ENCODE measurements around the gene CCL25. TPM values are rescaled to one million over a fixed set of nuclear protein-coding genes. Genes with fewer than 3 reads are reported as not detected.

The CCL25 gene
- total and polyA plus RNA-seq, 2 of the 4 experiments (the other 2 are of a cell fraction), result not detected

DNA sequence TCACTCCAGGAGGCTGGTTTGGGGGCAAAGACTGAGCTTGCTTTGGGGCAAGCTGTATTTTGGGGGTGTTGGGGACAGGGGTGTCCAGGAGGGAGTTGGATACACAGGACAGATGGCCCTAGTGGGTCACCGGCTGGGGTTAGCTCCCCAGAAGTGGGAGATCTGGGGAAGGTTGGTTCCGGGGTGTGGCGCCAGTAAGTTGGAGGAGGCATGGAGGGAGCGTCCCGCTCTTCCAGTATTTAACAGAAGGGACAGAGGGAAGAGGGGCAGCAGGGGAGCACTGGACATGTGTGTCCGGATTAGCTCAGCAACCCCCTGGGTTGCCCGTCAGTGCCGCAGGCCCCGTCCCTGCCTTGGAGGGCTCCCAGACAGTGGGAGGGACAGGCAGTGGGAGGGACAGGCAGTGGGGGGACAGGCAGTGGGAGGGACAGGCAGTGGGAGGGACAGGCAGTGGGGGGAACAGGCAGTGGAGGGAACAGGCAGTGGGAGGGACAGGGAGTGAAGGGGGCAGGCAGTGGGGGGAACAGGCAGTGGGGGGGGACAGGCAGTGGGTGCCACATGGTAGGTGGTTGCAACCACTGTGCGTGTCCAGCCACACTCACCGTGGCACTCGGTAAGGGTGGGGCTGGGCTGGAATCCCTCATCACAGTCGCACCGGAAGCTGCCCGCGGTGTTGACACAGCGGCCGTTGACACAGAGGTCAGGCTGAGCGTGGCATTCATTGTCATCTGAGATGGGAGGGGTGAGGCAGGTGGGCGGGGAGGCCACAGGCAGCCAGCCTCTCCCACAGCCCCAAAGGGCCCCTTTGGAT is 33.2 kb downstream of the CCL25 start:
- in situ Hi-C loops (cut with MboI; ENCODE audit: low sequenced_read_pairs) (no loop called here), intact Hi-C loops (cut with micrococcal nuclease) (no loop called here), dilution Hi-C loops (cut with HindIII; ENCODE audit: low sequenced_read_pairs, unreplicated experiment) (no loop called here)
- Histone ChIP-seq H4K5ac (ENCODE audit: low read depth, low read length) (no peak overlapping the region), H3K9me3 (ENCODE audit: control insufficient read depth, insufficient read depth, low read length) (peaks cover 3% of the 10 kb centered on the region; the same call in 1 of the 2 replicates), H3K23ac (ENCODE audit: low read depth, low read length) (no peak overlapping the region), H3K4me2 (ENCODE audit: low read depth, low read length) (no peak overlapping the region), H3K9me1 (ENCODE audit: insufficient read depth, low read length) (no peaks in the 10 kb centered on the region), H4K20me1 (ENCODE audit: insufficient read depth, low read length) (no peaks in the 10 kb centered on the region), H3K9ac (ENCODE audit: low read depth, low read length) (no peak overlapping the region), H4K8ac (ENCODE audit: low read depth in 2 of 2, low read length in 2 of 2) (no peak overlapping the region), H3K14ac (replicated peaks; ENCODE audit: low read depth, low read length) (no peak overlapping the region), H3K79me1 (ENCODE audit: low read depth in 1 of 2, low read length in 2 of 2) (no peaks in the 10 kb centered on the region), H4K91ac (ENCODE audit: insufficient read depth, low read depth, low read length) (no peak overlapping the region), H2AFZ (replicated peaks; ENCODE audit: low read length, poor library complexity) (no peak overlapping the region), H2AK9ac (replicated peaks; ENCODE audit: low read depth, low read length, poor library complexity) (no peak overlapping the region), H3K27ac (ENCODE audit: insufficient read depth, low read length) (no peak overlapping the region), H2BK20ac (ENCODE audit: low read depth, low read length) (no peak overlapping the region), H2BK5ac (ENCODE audit: low read depth, low read length, poor library complexity, severe bottlenecking) (no peak overlapping the region), H2BK15ac (ENCODE audit: low read depth, low read length) (no peak overlapping the region), H2AK5ac (ENCODE audit: low read depth, low read length) (no peak overlapping the region), H3K4me3 (ENCODE audit: insufficient read depth, low read depth, low read length) (no peak overlapping the region), H2BK120ac (ENCODE audit: low read depth, low read length) (no peak overlapping the region), H3K56ac (ENCODE audit: extremely low read depth, insufficient read depth, low read length) (no peak overlapping the region), H3K4ac (ENCODE audit: low read depth, low read length) (no peak overlapping the region), H3K27me3 (ENCODE audit: control insufficient read depth, insufficient read depth, low read length) (no peaks in the 10 kb centered on the region), H3K36me3 (ENCODE audit: control insufficient read depth, insufficient read depth, low read length) (no peaks in the 10 kb centered on the region), H3K18ac (ENCODE audit: low read depth, low read length) (no peak overlapping the region), H3K4me1 (ENCODE audit: control insufficient read depth, insufficient read depth, low read length) (no peaks in the 10 kb centered on the region)
- TF ChIP-seq SMC3 (IDR thresholded peaks at IDR 0.05; ENCODE audit: low read depth, low read length) (no peak), CTCF (conservative IDR thresholded peaks at IDR 0.05; ENCODE audit: low read depth, low read length) (no peak), CHD1 (IDR thresholded peaks at IDR 0.05; ENCODE audit: low read depth, low read length) (no peak), RAD21 (IDR thresholded peaks at IDR 0.05; ENCODE audit: low read length) (no peak), BHLHE40 (IDR thresholded peaks at IDR 0.05; ENCODE audit: low read depth, low read length) (no peak), NFE2L2 (IDR thresholded peaks at IDR 0.05; ENCODE audit: low read depth, low read length) (no peak), CEBPB (IDR thresholded peaks at IDR 0.05; ENCODE audit: low read depth, low read length) (no peak), MAZ (IDR thresholded peaks at IDR 0.05; ENCODE audit: borderline replicate concordance, low read depth, low read length) (no peak), RFX5 (IDR thresholded peaks at IDR 0.05; ENCODE audit: low read depth, low read length) (no peak), FOS (IDR thresholded peaks at IDR 0.05; ENCODE audit: low read depth, low read length) (no peak), ELK1 (IDR thresholded peaks at IDR 0.05; ENCODE audit: borderline replicate concordance, low read depth, low read length) (no peak), RCOR1 (IDR thresholded peaks at IDR 0.05; ENCODE audit: insufficient replicate concordance, low read length) (no peak), MAFK (IDR thresholded peaks at IDR 0.05; ENCODE audit: low read depth, low read length) (no peak)
- TF ChIP-seq, protein P1, sequence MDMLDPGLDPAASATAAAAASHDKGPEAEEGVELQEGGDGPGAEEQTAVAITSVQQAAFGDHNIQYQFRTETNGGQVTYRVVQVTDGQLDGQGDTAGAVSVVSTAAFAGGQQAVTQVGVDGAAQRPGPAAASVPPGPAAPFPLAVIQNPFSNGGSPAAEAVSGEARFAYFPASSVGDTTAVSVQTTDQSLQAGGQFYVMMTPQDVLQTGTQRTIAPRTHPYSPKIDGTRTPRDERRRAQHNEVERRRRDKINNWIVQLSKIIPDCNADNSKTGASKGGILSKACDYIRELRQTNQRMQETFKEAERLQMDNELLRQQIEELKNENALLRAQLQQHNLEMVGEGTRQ (IDR thresholded peaks at IDR 0.05; ENCODE audit: low read depth, low read length), result no peak
- ATAC-seq (ENCODE audit: low read depth) (no peak), DNase-seq (no peak)
- ChIA-PET POLR2A (ENCODE audit: unreplicated experiment) (no interaction called here), CTCF (no interaction called here)
- no TSS peak for BruUV-seq (replicated peaks)
- 93% methylated on average over 3 of the region's 20 CpGs; no CpG with 5 or more reads in 1 of the 2 experiments for WGBS, 2 experiments (ENCODE audit: extremely low coverage in 2 of 2, insufficient read length in 1 of 2)
